Activated naive CD4-positive, alpha-beta T cell treated with anti-CD3 and anti-CD28 coated beads, Interleukin-2, amount 10 ng/mL, durations not matched to agents 5 hours and 36 hours (primary cell): Measurements from ENCODE around the gene SPNS2. TPM values are rescaled to one million over a fixed set of nuclear protein-coding genes. Genes with fewer than 3 reads are reported as not detected.

Source experiments
- total RNA-seq, 2 experiments: library from RNA; stranded (reverse); gene quantifications; one replicate each; pipeline ENCODE4 v1.2.3, GENCODE V29; 2021

Gene SPNS2, protein sequence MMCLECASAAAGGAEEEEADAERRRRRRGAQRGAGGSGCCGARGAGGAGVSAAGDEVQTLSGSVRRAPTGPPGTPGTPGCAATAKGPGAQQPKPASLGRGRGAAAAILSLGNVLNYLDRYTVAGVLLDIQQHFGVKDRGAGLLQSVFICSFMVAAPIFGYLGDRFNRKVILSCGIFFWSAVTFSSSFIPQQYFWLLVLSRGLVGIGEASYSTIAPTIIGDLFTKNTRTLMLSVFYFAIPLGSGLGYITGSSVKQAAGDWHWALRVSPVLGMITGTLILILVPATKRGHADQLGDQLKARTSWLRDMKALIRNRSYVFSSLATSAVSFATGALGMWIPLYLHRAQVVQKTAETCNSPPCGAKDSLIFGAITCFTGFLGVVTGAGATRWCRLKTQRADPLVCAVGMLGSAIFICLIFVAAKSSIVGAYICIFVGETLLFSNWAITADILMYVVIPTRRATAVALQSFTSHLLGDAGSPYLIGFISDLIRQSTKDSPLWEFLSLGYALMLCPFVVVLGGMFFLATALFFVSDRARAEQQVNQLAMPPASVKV
- under 1 TPM; 0.28 to 0.53 TPM for total RNA-seq

DNA sequence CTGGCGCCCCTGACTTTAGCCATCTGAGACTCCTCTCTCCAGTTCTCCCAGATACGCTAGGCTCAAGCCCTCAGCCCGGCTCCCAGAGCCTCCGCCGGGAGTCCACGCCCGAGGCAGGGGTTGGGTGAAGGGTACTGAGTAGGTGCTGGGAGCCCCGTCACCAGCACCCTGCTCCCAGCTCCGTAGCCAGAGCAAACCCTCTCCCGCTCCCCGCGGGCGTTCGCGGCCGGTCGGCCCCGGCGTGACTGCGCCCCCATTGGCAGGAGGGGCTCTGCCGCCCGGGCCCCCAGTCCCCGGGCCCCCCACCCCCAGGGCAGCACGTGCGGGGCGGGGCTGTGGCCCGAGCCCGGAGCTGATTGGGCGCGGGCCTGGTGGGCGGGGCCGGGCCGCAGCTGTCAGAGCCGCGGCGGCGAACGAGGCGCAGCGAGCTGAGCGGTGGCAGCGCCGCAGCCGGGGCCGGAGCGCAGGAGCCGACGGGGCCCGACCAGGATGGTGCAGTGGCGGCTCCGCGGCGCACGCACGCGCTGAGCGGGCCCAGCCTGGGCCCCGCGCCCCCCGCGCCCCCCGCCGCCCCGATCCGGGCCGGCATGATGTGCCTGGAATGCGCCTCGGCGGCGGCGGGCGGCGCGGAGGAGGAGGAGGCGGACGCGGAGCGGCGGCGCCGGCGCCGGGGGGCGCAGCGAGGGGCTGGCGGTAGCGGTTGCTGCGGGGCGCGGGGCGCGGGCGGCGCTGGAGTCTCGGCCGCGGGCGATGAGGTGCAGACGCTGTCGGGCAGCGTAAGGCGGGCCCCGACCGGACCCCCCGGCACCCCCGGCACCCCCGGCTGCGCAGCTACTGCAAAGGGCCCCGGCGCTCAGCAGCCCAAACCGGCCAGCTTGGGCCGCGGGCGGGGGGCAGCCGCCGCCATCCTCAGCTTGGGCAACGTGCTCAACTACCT is at the start of gene SPNS2:
Gene SPNS2, plus strand, starts transcription at position 421 of the 937 bp plus-strand sequence. Its CDS starts 167 bp downstream, at position 588.

GRCh38 chr17:4554997-4555799 is 56.5 kb downstream of the SPNS2 start, which contains the start of gene MYBBP1A:
MYBBP1A (minus strand) TSS chr17:4555384; CDS start chr17:4555324, 60 bp downstream.

GRCh38 chr17:4560421-4560820 is 61.7 kb downstream of the SPNS2 start, which contains the start of gene GGT6:
GGT6 (minus strand) TSS chr17:4560577; CDS start chr17:4560521, 56 bp downstream.

DNA sequence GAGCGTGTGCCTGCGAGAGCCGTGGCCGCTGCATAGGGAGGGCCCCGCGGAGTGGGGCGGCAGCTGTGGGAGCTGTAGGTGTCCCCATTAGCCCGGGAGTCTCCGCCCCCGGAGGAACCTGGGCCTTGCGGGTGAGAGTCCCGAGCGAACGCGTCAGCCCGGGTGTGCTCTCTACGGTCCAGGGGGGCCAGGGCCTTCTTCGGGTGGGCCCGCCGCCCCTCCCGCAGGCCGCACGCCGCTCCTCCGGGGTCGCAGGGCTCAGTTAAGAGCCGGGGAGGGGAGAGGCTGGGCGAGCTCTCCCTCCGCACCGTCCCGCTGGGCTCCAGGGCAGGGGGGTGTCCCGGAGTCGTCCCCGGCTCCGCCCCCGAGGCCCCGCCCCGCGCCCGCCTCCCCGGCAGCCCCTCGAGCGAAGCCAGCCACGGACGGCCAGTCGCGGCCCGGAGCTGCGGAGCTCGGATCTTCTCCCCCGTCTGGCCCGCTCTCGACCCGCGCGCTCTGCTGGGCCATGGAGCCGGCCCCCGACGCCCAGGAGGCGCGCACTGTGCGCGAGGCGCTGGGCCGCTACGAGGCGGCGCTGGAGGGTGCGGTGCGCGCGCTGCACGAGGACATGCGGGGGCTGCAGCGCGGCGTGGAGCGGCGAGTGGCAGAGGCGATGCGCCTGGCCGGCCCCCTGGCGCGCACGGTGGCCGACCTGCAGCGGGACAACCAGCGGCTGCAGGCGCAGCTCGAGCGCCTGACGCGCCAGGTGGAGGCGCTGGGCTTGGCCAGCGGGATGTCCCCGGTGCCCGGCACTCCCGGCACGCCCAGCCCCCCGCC is 85.6 kb downstream of the SPNS2 start, which contains the start of gene SMTNL2:
Gene SMTNL2, plus strand, starts transcription at position 429 of the 816 bp plus-strand sequence. Its CDS starts 77 bp downstream, at position 506.

Other genes starting within 250 kb of the SPNS2 start
- 10 to 100 TPM; 63.3 to 67.6 TPM for gene ANKFY1, start 234.9 kb upstream of the SPNS2 start, total RNA-seq
- gene UBE2G1, start 132.2 kb upstream of the SPNS2 start, total RNA-seq = 10 to 100 TPM; 56.8 to 58.6 TPM
- gene SPNS3, start 64.9 kb upstream of the SPNS2 start, total RNA-seq = 10 to 100 TPM; 10.1 to 10.2 TPM
- gene MYBBP1A, start 56.5 kb downstream of the SPNS2 start, total RNA-seq = 10 to 100 TPM; 59.6 to 61.3 TPM
- not detected for gene GGT6, start 61.7 kb downstream of the SPNS2 start, total RNA-seq
- gene SMTNL2, start 85.6 kb downstream of the SPNS2 start, total RNA-seq = not detected
- not detected for gene ALOX15, start 142.8 kb downstream of the SPNS2 start, total RNA-seq
- 10 to 100 TPM; 59.5 to 66.0 TPM for gene PELP1, start 205.3 kb downstream of the SPNS2 start, total RNA-seq
- gene ARRB2, start 211.8 kb downstream of the SPNS2 start, total RNA-seq = 100 to 1,000 TPM; 320 to 339 TPM
- gene MED11, start 232.5 kb downstream of the SPNS2 start, total RNA-seq = 10 to 100 TPM; 24.6 to 27.4 TPM
- gene ZMYND15, start 241.0 kb downstream of the SPNS2 start, total RNA-seq = under 1 TPM; 0.19 to 0.25 TPM
- 1 to 10 TPM; 1.6 TPM for gene CXCL16, start 241.0 kb downstream of the SPNS2 start, total RNA-seq